ENCODE measurements around the gene C19orf38.
"Not testable (repeated sequence)": the region's sequence is repeated elsewhere in the genome, so short reads cannot be mapped to it uniquely, and the experiment has no call there.

Gene C19orf38

DNA sequence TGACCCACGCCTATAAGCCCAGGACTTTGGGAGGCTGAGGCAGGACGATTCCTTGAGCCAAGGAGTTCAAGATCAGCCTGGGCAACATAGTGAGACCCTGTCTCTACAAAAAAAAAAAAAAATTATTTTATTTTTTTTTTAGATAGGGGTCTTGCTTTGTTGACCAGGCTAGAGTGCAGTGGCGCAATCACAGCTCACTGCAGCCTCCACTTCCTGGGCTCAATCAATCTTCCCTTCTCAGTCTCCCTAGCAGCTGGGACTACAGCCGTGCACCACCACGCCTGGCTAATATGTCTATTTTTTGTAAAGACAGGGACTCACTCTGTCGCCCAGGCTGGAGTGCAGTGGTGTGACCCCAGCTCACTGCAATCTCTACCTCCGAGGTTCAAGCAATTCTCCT lies 4.7 kb downstream of the C19orf38 start:
- DNase-seq: no peak

DNA sequence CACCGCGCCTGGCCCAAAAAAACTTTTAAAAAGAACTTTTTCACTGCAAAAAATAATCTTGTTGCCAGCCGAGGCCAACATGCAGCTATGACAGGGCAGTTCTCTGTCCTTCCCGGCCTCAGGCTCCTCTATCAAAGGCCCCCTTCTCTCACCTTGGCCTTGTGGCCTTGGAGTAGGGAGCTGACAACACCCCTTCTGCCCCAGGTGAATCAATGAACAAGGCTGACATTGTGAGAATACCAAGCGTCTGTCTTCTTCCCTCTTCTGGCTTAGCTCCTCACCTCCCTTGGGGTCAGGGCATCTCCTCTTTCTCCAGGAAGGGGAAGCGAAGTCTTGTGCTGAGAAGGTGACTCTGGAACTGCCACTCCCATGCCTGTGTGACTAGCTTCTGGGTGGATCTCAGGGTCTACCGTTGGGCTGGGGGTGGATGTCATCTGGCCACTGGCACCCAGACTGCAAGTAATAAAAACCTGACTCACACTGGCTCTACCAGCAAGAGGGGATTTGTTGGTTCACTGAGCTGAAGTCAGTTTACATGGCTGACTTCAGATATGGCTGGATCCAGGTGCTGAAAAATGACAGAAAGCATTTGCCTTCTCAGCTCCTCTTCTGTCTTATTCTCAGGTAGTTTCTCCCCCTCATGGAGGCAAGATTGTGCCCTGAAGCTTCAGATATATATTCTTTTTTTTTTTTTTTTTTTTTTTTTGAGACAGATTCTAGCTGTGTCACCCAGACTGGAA lies 6.3 kb downstream of the C19orf38 start:
- DNase-seq: no peak

- DNase-seq: no peak
Measured at GRCh38 chr19:10855879-10856522, 7.8 kb downstream of the C19orf38 start.

GRCh38 chr19:10856899-10857298 lies 8.7 kb downstream of the C19orf38 start:
- not testable (repeated sequence) for DNase-seq

DNA sequence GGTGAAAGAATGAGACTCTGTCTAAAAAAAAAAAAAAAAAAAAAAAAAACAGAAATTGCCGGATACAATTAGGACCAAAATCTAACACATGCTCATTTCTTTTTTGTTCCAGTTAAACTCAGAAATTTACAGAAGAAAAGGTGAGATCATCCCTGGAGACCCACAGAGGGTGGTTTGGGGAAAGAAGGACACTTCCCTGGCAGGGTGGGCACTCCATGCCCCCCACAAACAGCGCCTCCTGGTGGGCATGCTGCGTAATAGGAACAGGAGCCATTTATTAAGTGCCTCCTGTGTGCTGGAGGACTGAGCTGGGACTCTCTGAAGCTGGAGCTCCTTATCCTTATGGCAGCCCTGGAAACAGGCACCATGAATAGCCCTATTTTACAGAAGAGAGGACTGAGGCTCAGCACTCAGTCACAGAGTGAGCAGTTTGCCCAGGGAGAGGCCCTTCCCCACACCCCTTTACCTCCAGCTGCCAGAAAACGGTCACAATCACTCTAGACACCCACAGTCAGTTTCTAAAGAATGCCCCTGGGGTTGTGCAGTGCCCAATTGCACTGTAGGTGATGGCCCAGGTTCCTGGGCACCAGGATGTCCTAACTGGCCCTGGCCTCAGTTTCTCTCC lies 10.1 kb downstream of the C19orf38 start:
- no peak for DNase-seq

DNA sequence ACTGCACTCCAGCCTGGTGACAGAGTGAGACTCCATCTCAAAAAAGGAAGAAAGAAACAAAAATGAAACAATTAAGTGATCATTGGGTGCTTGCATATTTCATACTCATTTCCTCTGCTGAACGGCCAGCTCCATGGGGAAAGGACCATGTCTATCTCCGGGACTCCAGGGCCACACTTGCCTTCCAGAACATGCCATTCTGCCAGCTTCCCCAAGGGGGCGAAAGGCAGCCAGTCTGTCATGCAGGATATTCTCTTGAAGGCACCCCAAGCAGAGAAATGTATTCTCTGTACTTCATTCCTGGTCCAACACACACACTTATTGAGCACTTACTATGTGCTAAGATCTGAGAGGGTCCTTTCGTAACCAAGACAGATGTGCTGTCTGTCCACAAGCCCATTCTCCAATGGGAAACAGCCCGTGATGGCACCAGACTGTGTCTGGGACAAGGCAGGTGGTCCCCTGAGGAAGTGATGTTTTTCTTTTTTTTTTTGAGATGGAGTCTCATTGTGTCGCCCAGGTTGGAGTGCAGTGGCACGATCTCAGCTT lies 13.0 kb downstream of the C19orf38 start:
- peak; percentile 51 for DNase-seq

DNA sequence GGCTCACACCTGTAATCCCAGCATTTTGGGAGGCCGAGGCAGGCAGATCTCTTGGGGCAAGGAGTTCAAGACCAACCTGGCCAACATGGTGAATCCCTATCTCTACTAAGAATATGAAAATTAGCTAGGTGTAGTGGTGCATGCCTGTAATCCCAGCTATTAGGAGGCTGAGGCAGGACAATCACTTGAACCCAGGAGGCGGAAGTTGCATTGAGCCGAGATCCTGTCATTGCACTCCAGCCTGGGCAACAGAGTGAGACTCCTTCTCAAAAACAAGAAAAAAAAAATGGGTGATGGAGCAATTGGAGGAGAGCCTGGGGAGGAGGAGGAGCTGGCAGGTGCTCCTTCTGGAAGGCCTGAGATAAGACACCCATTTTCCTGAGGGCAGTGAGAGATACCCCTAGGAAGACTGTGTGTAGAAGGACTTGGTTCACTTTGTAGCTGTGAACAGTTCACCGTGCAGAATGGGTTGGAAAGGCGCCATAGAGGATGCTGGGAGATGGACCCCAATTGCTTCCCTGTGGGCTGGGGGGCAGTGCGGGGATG lies 14.4 kb downstream of the C19orf38 start:
- no peak for DNase-seq

DNA sequence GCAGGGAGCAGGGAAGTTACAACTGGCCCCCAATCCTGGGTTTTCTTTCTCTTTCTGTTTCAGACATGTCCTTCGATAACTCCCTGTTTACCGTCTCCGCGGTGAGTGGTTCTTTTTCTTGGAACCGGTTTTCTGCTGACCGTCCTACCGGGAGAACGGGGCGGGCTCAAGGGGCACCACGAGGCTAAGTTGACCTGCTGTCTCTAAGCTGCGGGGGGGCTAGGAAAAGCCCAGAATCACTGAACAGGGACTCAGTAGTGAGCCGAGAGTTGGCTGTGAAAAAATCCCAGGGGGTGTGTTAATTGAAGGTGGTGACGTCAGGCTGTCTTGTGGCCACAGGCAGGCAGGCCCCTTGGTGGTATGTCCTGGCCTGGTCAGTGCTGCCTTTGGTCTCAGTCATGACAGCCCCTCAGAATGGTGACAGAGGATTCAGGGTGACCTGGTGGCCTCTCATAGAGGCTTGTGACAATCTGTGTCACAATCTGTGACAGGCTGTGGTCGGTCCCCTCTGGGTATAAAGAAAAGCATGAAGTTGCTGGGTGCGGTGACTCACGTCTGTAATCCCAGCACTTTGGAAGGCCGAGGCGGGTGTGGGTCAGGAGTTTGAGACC lies 15.0 kb downstream of the C19orf38 start:
- peak; percentile 24 for DNase-seq

GRCh38 chr19:10864538-10864899 lies 16.3 kb downstream of the C19orf38 start:
- peak; percentile 71 for DNase-seq

GRCh38 chr19:10866495-10866894 lies 18.3 kb downstream of the C19orf38 start:
- no peak for DNase-seq

GRCh38 chr19:10868872-10869547 lies 20.8 kb downstream of the C19orf38 start:
- no peak for DNase-seq

DNA sequence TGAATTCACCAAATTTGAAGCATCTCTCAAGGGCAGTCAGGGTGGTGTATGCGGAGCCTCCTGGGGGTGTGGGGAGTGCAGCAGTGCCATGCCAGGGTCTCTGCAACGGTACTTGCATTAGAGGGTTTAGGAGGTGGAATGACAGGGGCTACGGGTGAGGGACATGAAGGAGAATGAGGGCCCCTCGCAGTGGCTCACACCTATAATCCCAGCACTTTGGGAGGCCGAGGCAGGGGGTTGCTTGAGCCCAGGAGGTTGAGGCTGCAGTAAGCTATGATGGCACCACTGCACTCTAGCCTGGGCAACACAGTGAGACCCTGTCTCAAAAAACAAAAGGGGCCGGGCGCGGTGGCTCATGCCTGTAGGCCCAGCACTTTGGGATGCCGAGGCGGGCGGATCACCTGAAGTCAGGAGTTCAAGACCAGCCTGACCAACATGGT lies 21.7 kb downstream of the C19orf38 start:
- not testable (repeated sequence) for DNase-seq

GRCh38 chr19:10870501-10870954 lies 22.3 kb downstream of the C19orf38 start:
- DNase-seq: no peak

DNA sequence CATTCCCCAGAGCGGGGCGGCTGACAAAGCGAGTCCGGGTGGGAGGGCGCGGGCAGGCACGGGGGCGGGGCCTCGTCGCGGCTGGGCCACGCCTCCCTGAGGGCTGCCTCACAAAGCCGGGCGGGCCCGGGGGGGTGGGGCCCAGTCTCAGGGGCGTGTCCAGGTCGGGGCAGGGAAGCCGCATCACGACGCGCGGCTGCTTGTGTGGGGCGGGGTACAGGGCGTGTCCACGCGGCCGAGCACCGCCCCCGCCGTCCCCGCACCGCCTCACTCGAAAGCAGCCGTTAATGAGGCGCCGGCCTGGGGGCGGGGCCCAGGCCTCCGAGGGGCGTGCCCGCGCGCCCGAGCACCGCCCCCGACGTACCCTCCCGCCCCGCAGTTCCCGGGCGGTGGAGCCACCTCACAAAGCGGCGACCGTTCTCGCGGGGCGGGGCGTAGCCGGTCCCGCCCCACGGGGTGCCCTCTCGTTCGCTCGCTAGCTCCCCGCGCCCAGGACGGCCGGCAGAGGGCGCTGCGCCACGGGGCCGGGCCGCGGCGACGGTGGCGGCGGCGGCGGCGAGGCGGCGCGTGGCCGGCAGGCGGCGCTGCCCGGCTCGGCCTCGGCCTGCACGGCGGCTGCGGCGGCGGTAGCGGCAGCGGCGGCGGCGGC lies 22.9 kb downstream of the C19orf38 start, which contains the start of gene CARM1:
CARM1 (plus strand) TSS at position 599 of the 649 bp plus-strand sequence. CDS start 150 bp downstream, outside the sequence.
- DNase-seq: peak; percentile 98

DNA sequence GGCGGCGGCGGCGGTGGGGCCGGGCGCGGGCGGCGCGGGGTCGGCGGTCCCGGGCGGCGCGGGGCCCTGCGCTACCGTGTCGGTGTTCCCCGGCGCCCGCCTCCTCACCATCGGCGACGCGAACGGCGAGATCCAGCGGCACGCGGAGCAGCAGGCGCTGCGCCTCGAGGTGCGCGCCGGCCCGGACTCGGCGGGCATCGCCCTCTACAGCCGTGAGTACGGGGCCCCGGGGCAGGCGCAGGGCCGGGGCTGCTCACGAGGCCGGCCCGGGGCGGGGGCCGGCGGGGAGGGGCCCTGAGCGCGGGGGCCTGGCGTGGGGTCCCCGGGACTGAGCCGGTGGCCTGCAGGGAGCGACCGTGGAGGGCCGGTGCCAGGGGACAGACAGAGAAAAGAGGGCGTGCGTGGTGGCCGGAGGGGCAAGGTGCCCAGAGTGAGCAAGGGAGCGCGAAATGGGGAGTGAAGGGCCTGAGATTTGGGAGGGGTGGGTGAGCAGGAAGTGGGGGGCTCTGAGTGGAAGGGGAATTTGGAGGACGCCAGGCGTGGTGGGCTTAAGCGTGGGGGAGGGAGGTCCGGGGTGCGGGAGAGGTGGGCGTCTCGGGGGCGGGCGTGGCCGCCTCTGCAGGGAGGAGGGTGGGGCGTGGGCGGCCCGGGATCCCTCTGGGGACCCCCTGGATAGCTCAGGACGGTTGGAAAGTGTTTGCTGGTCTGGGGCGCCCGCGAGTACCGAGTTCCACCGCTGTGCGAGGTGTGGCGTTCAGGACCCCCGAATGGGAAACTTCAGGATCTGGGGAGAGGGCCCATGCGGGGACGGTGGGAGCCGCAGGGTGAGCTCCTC lies 23.7 kb downstream of the C19orf38 start:
- no peak for DNase-seq

GRCh38 chr19:10872546-10873107 lies 24.4 kb downstream of the C19orf38 start:
- no peak for DNase-seq

DNA sequence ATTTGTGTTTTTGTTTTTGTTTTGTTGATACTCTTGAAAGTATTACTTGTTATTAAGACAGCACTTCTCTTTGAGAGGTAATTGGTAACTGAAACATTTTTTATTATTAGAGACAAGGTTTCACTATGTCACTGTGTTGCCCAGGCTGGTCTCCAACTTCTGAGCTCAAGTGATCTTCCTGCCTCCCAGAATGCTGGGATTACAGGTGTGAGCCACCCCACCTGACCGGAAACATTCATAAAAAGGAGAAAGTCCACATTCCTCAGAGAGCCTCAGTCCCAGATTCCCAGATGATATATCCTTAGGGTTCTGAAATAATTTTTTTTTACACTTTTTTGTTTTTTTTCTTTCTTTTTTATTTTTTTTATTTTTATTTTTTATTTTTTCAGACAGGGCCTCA lies 25.8 kb downstream of the C19orf38 start:
- no peak for DNase-seq

DNA sequence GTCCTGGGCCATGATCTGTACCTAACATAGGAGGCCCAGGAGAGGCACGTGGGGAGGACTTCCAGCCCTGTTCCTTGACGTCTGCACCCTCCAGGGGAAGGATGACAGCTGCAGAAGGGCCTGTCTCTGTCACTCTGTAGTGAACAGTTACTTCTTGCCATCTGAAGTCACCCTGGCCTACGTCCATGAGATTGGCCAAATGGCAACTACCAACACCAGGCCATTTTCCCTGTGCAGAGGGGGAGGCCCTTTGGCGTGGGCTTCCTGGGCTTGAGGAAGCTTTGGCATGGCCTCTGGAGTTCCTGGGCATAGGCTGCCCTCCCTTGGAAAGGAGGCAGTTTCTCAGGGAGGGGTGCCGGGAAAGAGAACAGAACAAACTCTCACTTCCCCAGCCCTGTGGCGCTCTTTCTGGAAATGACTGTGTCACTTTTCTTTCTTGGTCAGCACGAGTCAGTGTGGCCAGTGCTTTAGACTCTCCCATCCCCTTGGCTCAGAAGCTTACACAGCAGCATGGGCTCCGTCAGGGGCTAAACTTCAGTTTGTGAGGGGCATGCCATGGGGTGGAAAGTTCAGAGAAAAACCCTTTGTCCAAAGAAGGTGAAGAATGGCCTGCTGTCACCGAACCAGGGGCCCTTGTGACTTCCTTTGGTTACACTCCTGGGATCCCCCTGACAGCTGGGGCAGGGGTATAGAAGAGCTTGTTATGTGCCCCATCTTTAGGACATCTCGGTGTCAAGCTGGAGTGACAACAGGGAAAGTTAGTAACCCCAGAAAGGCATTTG lies 28.4 kb downstream of the C19orf38 start:
- DNase-seq: peak; percentile 29

GRCh38 chr19:10877608-10878007 lies 29.4 kb downstream of the C19orf38 start:
- DNase-seq: not testable (repeated sequence)
